GM19452 (cell line): ENCODE data around the gene SLC26A5.
"Not testable (repeated sequence)": the region's sequence is repeated elsewhere in the genome, so short reads cannot be mapped to it uniquely, and the experiment has no call there.

ENCODE experiments used
- ATAC-seq: cut with Tn5 transposase; IDR thresholded peaks from one replicate; pipeline ENCODE4 v1.9.1; 2021; ENCODE audit not compliant: unreplicated experiment

Gene SLC26A5

GRCh38 chr7:103405789-103406613 is 40.0 kb downstream of the SLC26A5 start:
- not testable (repeated sequence) for ATAC-seq

GRCh38 chr7:103399687-103400086 is 46.3 kb downstream of the SLC26A5 start:
- not testable (repeated sequence) for ATAC-seq

- ATAC-seq: no peak
These were observed 47.4 kb downstream of the SLC26A5 start for GRCh38 chr7:103398483-103399127.

GRCh38 chr7:103396471-103396870 is 49.5 kb downstream of the SLC26A5 start:
- ATAC-seq: no peak

- no peak for ATAC-seq
These were observed 50.9 kb downstream of the SLC26A5 start for GRCh38 chr7:103395071-103395470.

GRCh38 chr7:103394566-103394965 is 51.4 kb downstream of the SLC26A5 start:
- ATAC-seq: no peak

GRCh38 chr7:103391976-103392375 is 54.0 kb downstream of the SLC26A5 start:
- no peak for ATAC-seq

GRCh38 chr7:103391150-103391549 is 54.9 kb downstream of the SLC26A5 start:
- no peak for ATAC-seq

- ATAC-seq: no peak
These were observed 56.7 kb downstream of the SLC26A5 start for GRCh38 chr7:103389263-103389662.

- ATAC-seq: no peak
These were observed 57.4 kb downstream of the SLC26A5 start for GRCh38 chr7:103388469-103389140.

- ATAC-seq: no peak
These were observed 58.8 kb downstream of the SLC26A5 start for GRCh38 chr7:103387242-103387641.

- ATAC-seq: no peak
These were observed 64.0 kb downstream of the SLC26A5 start for GRCh38 chr7:103382032-103382402.

- ATAC-seq: no peak
These were observed 64.6 kb downstream of the SLC26A5 start for GRCh38 chr7:103381280-103382031.

GRCh38 chr7:103380395-103381191 is 65.4 kb downstream of the SLC26A5 start:
- no peak for ATAC-seq

GRCh38 chr7:103379270-103379975 is 66.6 kb downstream of the SLC26A5 start:
- no peak for ATAC-seq

GRCh38 chr7:103373866-103374643 is 72.0 kb downstream of the SLC26A5 start:
- no peak for ATAC-seq

- no peak for ATAC-seq
These were observed 76.6 kb downstream of the SLC26A5 start for GRCh38 chr7:103369432-103369831.

- ATAC-seq: no peak
These were observed 96.2 kb downstream of the SLC26A5 start for GRCh38 chr7:103349805-103350204.

GRCh38 chr7:103348959-103349358 is 97.0 kb downstream of the SLC26A5 start:
- ATAC-seq: no peak
